ENCODE results near the gene CCDC27.

GRCh38 chr1:3730543-3731247, 21.6 kb upstream of the CCDC27 start:
- no peak for TF ChIP-seq CTCF (IDR thresholded peaks at IDR 0.05)
- TF ChIP-seq POLR2AphosphoS5 (IDR thresholded peaks at IDR 0.05; ENCODE audit: low read depth, low read length): no peak
- TF ChIP-seq TCF7L2 (IDR thresholded peaks at IDR 0.05; ENCODE audit: low read depth, low read length): no peak
- TF ChIP-seq REST (IDR thresholded peaks at IDR 0.05; ENCODE audit: insufficient read depth in 1 of 2, low read depth in 2 of 2, low read length in 1 of 2): no peak
- no peak for TF ChIP-seq SIN3A (IDR thresholded peaks at IDR 0.05; ENCODE audit: borderline replicate concordance, insufficient read depth, low read depth, low read length)
